Measurements from ENCODE around the gene SPTSSA. TPM values are rescaled to one million over a fixed set of nuclear protein-coding genes. Genes with fewer than 3 reads are reported as not detected.

The SPTSSA gene, protein sequence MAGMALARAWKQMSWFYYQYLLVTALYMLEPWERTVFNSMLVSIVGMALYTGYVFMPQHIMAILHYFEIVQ
- 7.8 TPM in 2 replicates for total RNA-seq (2013; cell fraction: nucleolus; rRNA removed)
- 9.3 and 11.1 TPM in 2 replicates for total RNA-seq (2014; rRNA removed)
- total RNA-seq (2014; rRNA removed; fragmentation: Illumina TruSeq; extraction: Trizol) = 19.6 and 21.0 TPM in 2 replicates
- 14.9 and 16.7 TPM in 2 replicates for total RNA-seq (2021)
- polyA plus RNA-seq (2011; ENCODE audit: low read depth) = 9.9 TPM
- 37.7 and 49.3 TPM in 2 replicates for polyA plus RNA-seq (2011; rRNA removed)
- 27.9 and 36.3 TPM in 2 replicates for polyA plus RNA-seq (2011; cell fraction: cytosol; rRNA removed)
- 9.5 and 10.9 TPM in 2 replicates for polyA plus RNA-seq (2011; cell fraction: nucleus; rRNA removed)
- 20.5 and 22.1 TPM in 2 replicates for polyA plus RNA-seq (2012)
- 33.1 and 42.2 TPM in 2 replicates for polyA plus RNA-seq (2014; fragmentation: Illumina TruSeq; extraction: Trizol)
- polyA plus RNA-seq (2014; fragmentation: Nextera tagmentation; extraction: Ambion mirVana) = 10 to 100 TPM; 16.4 to 22.9 TPM
- polyA plus RNA-seq (2014; rRNA removed) = 15.8 and 20.8 TPM in 2 replicates
- 10 to 100 TPM; 21.1 to 26.0 TPM for polyA plus RNA-seq (2016; fragmentation: Nextera tagmentation; extraction: Ambion mirVana)
- 11.6 and 16.2 TPM in 2 replicates for polyA minus RNA-seq (2011; rRNA and poly(A)+ RNA removed)
- polyA minus RNA-seq (2011; cell fraction: cytosol; rRNA and poly(A)+ RNA removed) = 5.2 and 5.5 TPM in 2 replicates
- 3.0 and 3.3 TPM in 2 replicates for polyA minus RNA-seq (2011; cell fraction: nucleus; rRNA and poly(A)+ RNA removed)
- Bru-seq, nascent RNA = percentile 84 among the genes with signal in this experiment
- percentile 84 among the genes with signal in this experiment for BruChase-seq, experiment 1, labeled RNA remaining after a 6-hour chase
- BruChase-seq, experiment 2, labeled RNA remaining after a 2-hour chase = percentile 83 among the genes with signal in this experiment
- long read RNA-seq, experiment 1, partial matches to known transcripts = 0 of 5 reads
- long read RNA-seq, experiment 1, other reads (novel, unspliced or antisense) = 2 of 5 reads
- long read RNA-seq, experiment 2, transcript SPTSSA-201 (2 exons, 2,777 nt) = major isoform, 148 of 151 reads
- long read RNA-seq, experiment 2, partial matches to known transcripts = 0 of 151 reads
- long read RNA-seq, experiment 2, other reads (novel, unspliced or antisense) = 3 of 151 reads

DNA sequence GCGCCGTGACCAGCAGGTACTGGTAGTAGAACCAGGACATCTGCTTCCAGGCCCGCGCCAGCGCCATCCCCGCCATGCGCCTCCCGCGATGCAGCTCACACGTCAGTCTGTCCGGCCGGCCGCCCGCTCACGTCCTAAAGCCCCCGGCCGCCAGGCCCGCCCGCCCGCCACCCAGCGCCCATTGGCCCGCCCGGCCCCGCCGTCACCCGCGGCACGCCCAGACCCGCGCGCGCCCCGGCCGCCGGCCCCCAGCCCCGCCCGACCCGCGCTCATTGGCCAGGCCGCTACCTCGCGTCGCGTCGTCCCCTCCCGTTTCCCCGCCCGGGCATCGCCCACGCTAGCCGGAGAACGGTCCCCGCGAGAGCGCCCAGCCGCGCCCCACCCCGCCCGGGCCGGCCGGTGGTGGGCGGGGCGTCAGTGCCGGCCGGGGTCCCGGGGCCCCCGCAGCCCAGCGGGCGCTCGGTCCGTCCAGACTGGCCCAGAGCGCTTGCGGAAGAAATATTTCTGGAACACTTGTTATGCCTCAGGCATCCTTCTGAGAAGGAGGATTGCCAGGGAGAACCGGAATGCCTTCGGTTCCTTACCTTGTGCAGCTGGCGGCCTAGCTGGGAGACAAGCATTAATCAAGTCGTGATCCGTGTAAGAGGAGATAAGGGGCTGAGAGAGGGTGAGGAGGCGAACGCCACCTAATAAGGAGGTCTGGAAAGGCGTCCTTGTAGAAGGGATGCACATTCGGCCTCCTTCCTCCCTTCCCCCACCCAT is at the start of gene SPTSSA:
SPTSSA (minus strand) TSS at position 109 of the 762 bp plus-strand sequence; CDS start at position 76, 33 bp downstream.
- H3K79me2 ChIP-seq (ENCODE audit: control insufficient read depth, insufficient read depth, low read length) = peaks cover 42% of the 10 kb centered on the region
- SMC1A ChIA-PET (ENCODE audit: uncharacterized antibody, unreplicated experiment) = interaction anchor here (0.6 to 1.4 kb wide), 3 partner anchors 8 to 110 kb away, joined by 3 read pairs; no protein-coding TSS in a partner anchor
- CTCF ChIA-PET = no interaction called here
- RAD21 ChIA-PET (ENCODE audit: unreplicated experiment) = no interaction called here
- H3K4me3 ChIP-seq = peak within 1 kb of the TSS; percentile 93
- intact Hi-C loops (cut with micrococcal nuclease; ENCODE audit: unreplicated experiment) = loop anchor here (5.0 kb wide), 2 partner anchors 75 to 130 kb away; partner anchors contain the start of gene EAPP
- H3K4me1 ChIP-seq (ENCODE audit: control insufficient read depth, insufficient read depth, low read length) = no peaks in the 10 kb centered on the region
- no peaks in the 10 kb centered on the region; a peak in 1 of 4 replicates for H3K36me3 ChIP-seq (ENCODE audit: control insufficient read depth in 2 of 2, insufficient read depth in 2 of 2, low read length in 1 of 2)
- POLR2A ChIA-PET = interaction anchor here (0.5 to 0.7 kb wide), 2 partner anchors 9 to 12 kb away, joined by 3 read pairs; no protein-coding TSS in a partner anchor
- DNase-seq (ENCODE audit: low read depth, low spot score) (peak; percentile 46), FAIRE-seq (peak; percentile 57), ATAC-seq (peak; percentile 96)
- WGBS (ENCODE audit: insufficient coverage, insufficient replicate concordance, low lambda C conversion rate, missing lambda C conversion rate) = 2% methylated on average over 49 of the region's 82 CpGs
- no peaks in the 10 kb centered on the region for H4K20me1 ChIP-seq (ENCODE audit: control insufficient read depth, insufficient read depth)
- peak within 1 kb of the TSS; percentile 89 for H3K9ac ChIP-seq (ENCODE audit: control insufficient read depth, insufficient read depth, low read length)
- H2AFZ ChIP-seq (ENCODE audit: control insufficient read depth, low read depth, low read length) = peak within 1 kb of the TSS; percentile 92
- peak within 1 kb of the TSS; percentile 78 for H3K27ac ChIP-seq (ENCODE audit: control insufficient read depth, insufficient read depth)
- H3K4me2 ChIP-seq (ENCODE audit: control insufficient read depth, insufficient read depth) = peak within 1 kb of the TSS; percentile 84
- BruUV-seq (replicated peaks) = no TSS peak
- no peaks in the 10 kb centered on the region for H3K27me3 ChIP-seq (replicated peaks in 1 of 2; ENCODE audit: control insufficient read depth in 2 of 2, insufficient read depth in 2 of 2, low read length in 1 of 2)
- in situ Hi-C loops (cut with MboI) = no loop called here
- H3K9me3 ChIP-seq (replicated peaks; ENCODE audit: control insufficient read depth, insufficient read depth, low read length) = no peaks in the 10 kb centered on the region
- TF ChIP-seq PAX5 (IDR thresholded peaks at IDR 0.05; ENCODE audit: borderline replicate concordance, low read depth, low read length) = no peak
- TF ChIP-seq YY1 (IDR thresholded peaks at IDR 0.05; ENCODE audit: low read depth, low read length) = peak; percentile 78; the same call in 1 of the 2 replicates
- TF ChIP-seq, protein P1, sequence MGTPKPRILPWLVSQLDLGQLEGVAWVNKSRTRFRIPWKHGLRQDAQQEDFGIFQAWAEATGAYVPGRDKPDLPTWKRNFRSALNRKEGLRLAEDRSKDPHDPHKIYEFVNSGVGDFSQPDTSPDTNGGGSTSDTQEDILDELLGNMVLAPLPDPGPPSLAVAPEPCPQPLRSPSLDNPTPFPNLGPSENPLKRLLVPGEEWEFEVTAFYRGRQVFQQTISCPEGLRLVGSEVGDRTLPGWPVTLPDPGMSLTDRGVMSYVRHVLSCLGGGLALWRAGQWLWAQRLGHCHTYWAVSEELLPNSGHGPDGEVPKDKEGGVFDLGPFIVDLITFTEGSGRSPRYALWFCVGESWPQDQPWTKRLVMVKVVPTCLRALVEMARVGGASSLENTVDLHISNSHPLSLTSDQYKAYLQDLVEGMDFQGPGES (IDR thresholded peaks at IDR 0.05) = no peak
- TF ChIP-seq SMARCA5 (IDR thresholded peaks at IDR 0.05) = peak; percentile 33; the same call in 1 of the 2 replicates
- no peak for TF ChIP-seq SPI1 (IDR thresholded peaks at IDR 0.05; ENCODE audit: borderline replicate concordance, insufficient read depth, low read depth, low read length)
- TF ChIP-seq ZNF274 (IDR thresholded peaks at IDR 0.05; ENCODE audit: insufficient read depth, insufficient read length) = no peak
- TF ChIP-seq, protein P2, sequence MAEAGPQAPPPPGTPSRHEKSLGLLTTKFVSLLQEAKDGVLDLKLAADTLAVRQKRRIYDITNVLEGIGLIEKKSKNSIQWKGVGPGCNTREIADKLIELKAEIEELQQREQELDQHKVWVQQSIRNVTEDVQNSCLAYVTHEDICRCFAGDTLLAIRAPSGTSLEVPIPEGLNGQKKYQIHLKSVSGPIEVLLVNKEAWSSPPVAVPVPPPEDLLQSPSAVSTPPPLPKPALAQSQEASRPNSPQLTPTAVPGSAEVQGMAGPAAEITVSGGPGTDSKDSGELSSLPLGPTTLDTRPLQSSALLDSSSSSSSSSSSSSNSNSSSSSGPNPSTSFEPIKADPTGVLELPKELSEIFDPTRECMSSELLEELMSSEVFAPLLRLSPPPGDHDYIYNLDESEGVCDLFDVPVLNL (IDR thresholded peaks at IDR 0.05; ENCODE audit: low read depth, low read length) = no peak
- TF ChIP-seq, protein P3, sequence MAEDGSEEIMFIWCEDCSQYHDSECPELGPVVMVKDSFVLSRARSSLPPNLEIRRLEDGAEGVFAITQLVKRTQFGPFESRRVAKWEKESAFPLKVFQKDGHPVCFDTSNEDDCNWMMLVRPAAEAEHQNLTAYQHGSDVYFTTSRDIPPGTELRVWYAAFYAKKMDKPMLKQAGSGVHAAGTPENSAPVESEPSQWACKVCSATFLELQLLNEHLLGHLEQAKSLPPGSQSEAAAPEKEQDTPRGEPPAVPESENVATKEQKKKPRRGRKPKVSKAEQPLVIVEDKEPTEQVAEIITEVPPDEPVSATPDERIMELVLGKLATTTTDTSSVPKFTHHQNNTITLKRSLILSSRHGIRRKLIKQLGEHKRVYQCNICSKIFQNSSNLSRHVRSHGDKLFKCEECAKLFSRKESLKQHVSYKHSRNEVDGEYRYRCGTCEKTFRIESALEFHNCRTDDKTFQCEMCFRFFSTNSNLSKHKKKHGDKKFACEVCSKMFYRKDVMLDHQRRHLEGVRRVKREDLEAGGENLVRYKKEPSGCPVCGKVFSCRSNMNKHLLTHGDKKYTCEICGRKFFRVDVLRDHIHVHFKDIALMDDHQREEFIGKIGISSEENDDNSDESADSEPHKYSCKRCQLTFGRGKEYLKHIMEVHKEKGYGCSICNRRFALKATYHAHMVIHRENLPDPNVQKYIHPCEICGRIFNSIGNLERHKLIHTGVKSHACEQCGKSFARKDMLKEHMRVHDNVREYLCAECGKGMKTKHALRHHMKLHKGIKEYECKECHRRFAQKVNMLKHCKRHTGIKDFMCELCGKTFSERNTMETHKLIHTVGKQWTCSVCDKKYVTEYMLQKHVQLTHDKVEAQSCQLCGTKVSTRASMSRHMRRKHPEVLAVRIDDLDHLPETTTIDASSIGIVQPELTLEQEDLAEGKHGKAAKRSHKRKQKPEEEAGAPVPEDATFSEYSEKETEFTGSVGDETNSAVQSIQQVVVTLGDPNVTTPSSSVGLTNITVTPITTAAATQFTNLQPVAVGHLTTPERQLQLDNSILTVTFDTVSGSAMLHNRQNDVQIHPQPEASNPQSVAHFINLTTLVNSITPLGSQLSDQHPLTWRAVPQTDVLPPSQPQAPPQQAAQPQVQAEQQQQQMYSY (CRISPR knock-in tag; IDR thresholded peaks at IDR 0.05) = no peak
- TF ChIP-seq TARDBP (IDR thresholded peaks at IDR 0.05; ENCODE audit: borderline replicate concordance) = no peak
- no peak for TF ChIP-seq NR2C2 (IDR thresholded peaks at IDR 0.05; ENCODE audit: borderline replicate concordance, control insufficient read depth, insufficient read length, low read depth)
- TF ChIP-seq FOXK2 (IDR thresholded peaks at IDR 0.05) = no peak
- no peak for TF ChIP-seq NR2F1 (conservative IDR thresholded peaks at IDR 0.05)
- no peak for TF ChIP-seq ZSCAN29 (IDR thresholded peaks at IDR 0.05)
